Activated naive CD4-positive, alpha-beta T cell treated with anti-CD3 and anti-CD28 coated beads, Interleukin-2, amount 10 ng/mL, durations not matched to agents 7 days and 5 days (primary cell): ENCODE data around the gene PRR30.

Source experiments
- CTCF ChIA-PET: fragments of 350-600 bp; sonication (Branson Sonifier 250); formaldehyde crosslinking; loops from one replicate; lab custom pipeline; 2021; ENCODE audit warnings: antibody characterized with exemption; lab: Charles Lee
- DNase-seq: peaks from one replicate; pipeline ENCODE4 v3.0.0-alpha.2; 2020
- H3K27ac Mint-ChIP-seq: one replicate; pipeline ENCODE4 v1.8.0; 2021; ENCODE audit warnings: mild to moderate bottlenecking, moderate library complexity, mixed read lengths
- H3K27me3 Mint-ChIP-seq: one replicate; pipeline ENCODE4 v1.8.0; 2021; ENCODE audit warnings: mild to moderate bottlenecking, mixed read lengths
- H3K36me3 Mint-ChIP-seq: one replicate; pipeline ENCODE4 v1.8.0; 2021; ENCODE audit warnings: mixed read lengths
- H3K4me1 Mint-ChIP-seq: one replicate; pipeline ENCODE4 v1.8.0; 2021; ENCODE audit warnings: mixed read lengths
- H3K4me3 Mint-ChIP-seq: one replicate; pipeline ENCODE4 v1.8.0; 2021; ENCODE audit warnings: mild to moderate bottlenecking, moderate library complexity, mixed read lengths
- H3K9me3 Mint-ChIP-seq: one replicate; pipeline ENCODE4 v1.8.0; 2021; ENCODE audit warnings: mixed read lengths

Gene PRR30

DNA sequence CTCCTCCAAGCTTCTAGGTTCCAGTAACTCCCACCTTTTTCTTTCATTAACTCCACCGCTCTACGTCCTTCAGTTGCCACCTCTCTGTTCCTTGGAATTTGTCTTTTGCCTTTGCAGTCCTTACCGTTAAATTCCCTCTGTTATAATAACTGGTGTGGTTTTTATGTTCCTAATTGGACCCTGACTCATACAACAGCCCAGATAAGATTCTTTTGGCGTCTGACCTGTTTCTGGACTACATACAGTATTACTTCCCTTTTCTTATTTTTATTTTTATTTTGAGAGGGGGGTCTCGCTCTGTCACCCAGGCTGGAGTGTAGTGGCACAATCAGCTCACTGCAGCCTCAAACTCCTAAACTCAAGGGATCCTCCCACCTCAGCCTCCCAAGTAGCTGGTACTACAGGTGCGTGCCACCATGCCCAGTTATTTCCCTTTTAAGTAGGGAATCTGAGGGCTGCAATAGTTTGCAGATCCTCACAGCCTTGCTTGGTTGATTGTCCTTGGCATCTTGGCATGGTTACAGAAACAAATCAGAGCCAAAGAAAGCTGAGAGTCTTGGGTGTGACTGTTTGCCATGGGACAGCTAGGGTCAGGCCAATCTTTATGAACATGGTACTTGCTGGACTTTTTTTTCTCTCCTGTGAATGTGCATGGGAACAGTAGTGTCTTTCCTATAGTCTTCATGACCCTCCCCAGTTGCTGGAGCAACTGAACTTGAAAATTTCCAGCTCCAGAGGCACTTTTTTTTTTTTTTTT lies 31.5 kb upstream of the PRR30 start:
- Mint-ChIP-seq H3K9me3 (no peaks in the 10 kb centered on the region), H3K4me3 (no peak overlapping the region), H3K27me3 (peaks cover 35% of the 10 kb centered on the region), H3K4me1 (peaks cover 2% of the 10 kb centered on the region), H3K27ac (no peak overlapping the region), H3K36me3 (no peaks in the 10 kb centered on the region)
- DNase-seq: no peak
- CTCF ChIA-PET: interaction anchor here (0.7 to 2.0 kb wide), 12 partner anchors 8 to 567 kb away, joined by 3 to 10 read pairs (median 4); partner anchors contain the start of gene TCF23

- Mint-ChIP-seq H3K4me3 (no peak overlapping the region), H3K9me3 (no peaks in the 10 kb centered on the region), H3K4me1 (peaks cover 9% of the 10 kb centered on the region), H3K27ac (no peak overlapping the region), H3K27me3 (peaks cover 19% of the 10 kb centered on the region), H3K36me3 (no peaks in the 10 kb centered on the region)
- CTCF ChIA-PET: interaction anchor here (1.1 kb wide), 1 partner anchor 67 kb away, joined by 3 read pairs; no protein-coding TSS in a partner anchor
- DNase-seq: no peak
Measured at GRCh38 chr2:27164960-27165763, 26.0 kb upstream of the PRR30 start.

GRCh38 chr2:27162151-27163121 lies 23.2 kb upstream of the PRR30 start:
- Mint-ChIP-seq H3K9me3 (no peaks in the 10 kb centered on the region), H3K36me3 (no peaks in the 10 kb centered on the region), H3K4me1 (peaks cover 6% of the 10 kb centered on the region), H3K4me3 (no peak overlapping the region), H3K27me3 (peaks cover 25% of the 10 kb centered on the region), H3K27ac (no peak overlapping the region)
- no peak for DNase-seq
- CTCF ChIA-PET: interaction anchor here (0.6 kb wide), 1 partner anchor 304 kb away, joined by 3 read pairs; no protein-coding TSS in a partner anchor

DNA sequence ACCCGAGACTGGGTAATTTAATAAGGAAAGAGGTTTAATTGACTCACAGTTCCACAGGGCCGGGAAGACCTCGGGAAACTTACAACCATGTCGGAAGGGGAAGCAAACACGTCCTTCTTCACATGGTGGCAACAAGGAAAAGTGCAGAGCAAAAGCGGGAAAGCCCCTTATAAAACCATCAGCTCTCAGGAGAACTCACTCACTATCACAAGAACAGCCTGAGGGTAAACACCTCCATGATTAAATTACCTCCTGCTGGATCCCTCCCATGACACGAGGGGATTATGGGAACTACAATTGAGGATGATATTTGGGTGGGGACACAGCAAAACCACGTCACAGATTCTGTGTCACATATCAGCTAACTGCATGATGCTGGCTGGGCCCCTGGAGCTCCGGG lies 21.0 kb upstream of the PRR30 start:
- CTCF ChIA-PET: interaction anchor here (1.2 to 2.1 kb wide), 2 partner anchors 10 to 238 kb away, joined by 3 to 9 read pairs; no protein-coding TSS in a partner anchor
- no peak overlapping the region for H3K27ac Mint-ChIP-seq
- DNase-seq: no peak
- H3K36me3 Mint-ChIP-seq: no peaks in the 10 kb centered on the region
- H3K9me3 Mint-ChIP-seq: no peaks in the 10 kb centered on the region
- peaks cover 4% of the 10 kb centered on the region for H3K4me1 Mint-ChIP-seq
- H3K4me3 Mint-ChIP-seq: no peak overlapping the region
- H3K27me3 Mint-ChIP-seq: peaks cover 30% of the 10 kb centered on the region

DNA sequence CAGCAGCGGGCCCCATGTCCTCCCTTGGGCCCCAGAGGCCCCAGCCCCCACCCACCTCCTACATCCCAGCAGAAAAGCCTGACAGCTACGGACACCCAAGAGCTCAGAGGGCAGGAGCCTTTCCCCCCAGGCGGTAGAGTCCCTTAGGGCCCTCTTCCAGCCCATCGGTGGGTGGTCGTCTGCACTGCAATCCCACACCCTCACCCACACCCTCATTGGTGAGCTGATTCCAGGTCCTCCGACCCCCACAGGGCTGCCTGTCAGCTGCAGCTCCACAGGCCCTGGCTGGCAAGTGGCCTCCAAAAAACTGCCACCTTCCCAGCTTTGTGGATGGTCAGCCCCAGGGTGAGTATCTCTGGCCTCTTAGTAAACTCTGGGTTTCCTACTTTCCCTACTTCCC lies 20.1 kb upstream of the PRR30 start:
- H3K4me3 Mint-ChIP-seq: no peak overlapping the region
- no peak for DNase-seq
- H3K4me1 Mint-ChIP-seq: no peaks in the 10 kb centered on the region
- no peaks in the 10 kb centered on the region for H3K36me3 Mint-ChIP-seq
- CTCF ChIA-PET: interaction anchor here (0.6 to 2.1 kb wide), 2 partner anchors 11 to 236 kb away, joined by 3 to 9 read pairs; no protein-coding TSS in a partner anchor
- H3K27ac Mint-ChIP-seq: no peak overlapping the region
- peaks cover 32% of the 10 kb centered on the region for H3K27me3 Mint-ChIP-seq
- no peaks in the 10 kb centered on the region for H3K9me3 Mint-ChIP-seq

DNA sequence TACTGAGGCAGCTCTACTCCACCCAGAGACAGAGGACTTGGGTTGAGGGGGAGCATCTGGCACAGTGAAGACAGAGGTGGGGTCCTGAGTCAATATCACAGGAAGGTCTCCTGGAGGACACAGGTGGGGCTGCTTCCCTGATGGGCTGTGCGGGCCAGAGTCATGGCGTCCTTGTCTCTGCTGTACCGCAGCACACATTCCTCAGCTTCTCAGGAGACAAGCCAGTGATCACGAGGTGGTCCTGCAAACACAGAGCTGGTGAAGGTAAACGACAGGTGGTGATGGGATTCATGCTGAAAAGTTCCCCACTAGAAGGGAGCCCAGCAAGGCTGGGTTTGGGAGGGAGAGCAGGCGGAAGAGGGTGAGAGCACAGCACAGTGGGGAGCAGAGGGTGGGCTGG lies 19.3 kb upstream of the PRR30 start:
- Mint-ChIP-seq H3K4me1 (no peaks in the 10 kb centered on the region), H3K36me3 (no peaks in the 10 kb centered on the region), H3K9me3 (no peaks in the 10 kb centered on the region), H3K4me3 (no peak overlapping the region), H3K27ac (no peak overlapping the region), H3K27me3 (peaks cover 34% of the 10 kb centered on the region)
- CTCF ChIA-PET: interaction anchor here (1.2 to 2.1 kb wide), 2 partner anchors 12 to 13 kb away, joined by 4 to 9 read pairs; no protein-coding TSS in a partner anchor
- DNase-seq: no peak

DNA sequence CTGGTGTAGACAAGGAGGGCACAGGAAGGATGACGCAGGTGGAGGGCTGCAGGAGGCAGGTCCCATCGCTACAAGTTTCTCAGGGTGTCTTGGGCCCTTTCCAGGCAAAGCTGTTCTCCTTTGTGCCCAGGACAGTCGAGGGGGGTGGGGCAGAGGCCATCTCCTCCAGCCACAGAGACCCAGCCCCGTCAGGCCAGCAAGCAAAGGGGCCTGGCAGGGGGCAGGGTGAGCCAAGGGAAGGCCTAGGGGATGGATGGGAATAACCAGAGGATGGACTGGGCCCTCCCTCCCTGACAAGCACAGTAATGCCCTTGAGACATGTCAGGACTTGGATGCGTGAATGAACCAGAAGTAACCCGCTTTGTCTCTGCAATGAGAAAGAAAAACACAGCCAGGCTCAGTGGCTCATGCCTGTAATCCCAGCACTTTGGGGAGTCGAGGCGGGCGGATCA lies 15.9 kb upstream of the PRR30 start:
- CTCF ChIA-PET: interaction anchor here (1.2 kb wide), 1 partner anchor 14 kb away, joined by 4 read pairs; no protein-coding TSS in a partner anchor

GRCh38 chr2:27154488-27154887 lies 15.3 kb upstream of the PRR30 start:
- no peaks in the 10 kb centered on the region for H3K36me3 Mint-ChIP-seq
- H3K27me3 Mint-ChIP-seq: peaks cover 46% of the 10 kb centered on the region
- no peak overlapping the region for H3K4me3 Mint-ChIP-seq
- no peaks in the 10 kb centered on the region for H3K4me1 Mint-ChIP-seq
- CTCF ChIA-PET: interaction anchor here (1.2 kb wide), 1 partner anchor 15 kb away, joined by 4 read pairs; no protein-coding TSS in a partner anchor
- no peak overlapping the region for H3K27ac Mint-ChIP-seq
- DNase-seq: no peak
- H3K9me3 Mint-ChIP-seq: no peaks in the 10 kb centered on the region

More for the DNA sequence above, 15.9 kb upstream of the PRR30 start:
- no peaks in the 10 kb centered on the region for H3K36me3 Mint-ChIP-seq
- H3K27me3 Mint-ChIP-seq: peaks cover 42% of the 10 kb centered on the region
- no peak overlapping the region for H3K27ac Mint-ChIP-seq
- no peaks in the 10 kb centered on the region for H3K9me3 Mint-ChIP-seq
- H3K4me1 Mint-ChIP-seq: no peaks in the 10 kb centered on the region
- no peak overlapping the region for H3K4me3 Mint-ChIP-seq
- DNase-seq: no peak

- no peak for DNase-seq
Measured at GRCh38 chr2:27152796-27153464, 13.7 kb upstream of the PRR30 start.

DNA sequence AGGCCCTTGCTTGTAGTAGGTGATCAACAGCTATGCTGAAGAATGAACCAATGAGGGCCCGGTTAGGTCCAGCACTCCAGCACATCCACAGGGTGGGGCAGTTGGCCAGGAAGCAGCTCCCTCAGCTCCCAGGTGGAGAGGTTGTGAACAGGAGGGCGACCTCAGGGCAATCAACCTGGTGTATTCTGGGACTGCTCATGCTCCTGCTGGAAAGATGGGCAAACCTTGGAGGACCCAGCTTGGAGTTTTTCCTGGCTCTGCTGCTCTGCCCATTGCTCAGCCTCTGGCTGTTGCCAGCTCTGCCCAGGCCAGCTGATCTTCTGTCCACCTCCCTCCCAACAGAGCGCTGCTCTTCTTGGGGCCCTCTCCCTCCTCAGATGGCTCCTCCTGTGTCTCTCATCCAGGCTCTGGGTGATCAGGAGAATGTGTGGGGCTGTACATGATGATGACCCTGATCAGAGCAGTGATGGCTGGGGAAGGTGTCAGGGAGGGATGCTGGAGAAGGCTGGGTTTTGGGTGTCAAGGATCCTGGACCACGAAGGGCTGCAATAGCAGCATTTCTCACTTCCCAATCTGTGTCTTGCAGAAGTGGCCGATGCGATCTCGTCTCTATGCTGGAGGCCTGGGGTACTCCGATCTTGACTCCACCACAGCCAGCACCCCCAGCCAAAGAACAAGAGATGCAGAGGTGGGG lies 13.0 kb upstream of the PRR30 start:
- no peak for DNase-seq
- H3K4me1 Mint-ChIP-seq: no peaks in the 10 kb centered on the region
- H3K27me3 Mint-ChIP-seq: peaks cover 46% of the 10 kb centered on the region
- H3K27ac Mint-ChIP-seq: no peak overlapping the region
- CTCF ChIA-PET: no interaction called here
- H3K4me3 Mint-ChIP-seq: no peak overlapping the region
- H3K9me3 Mint-ChIP-seq: no peaks in the 10 kb centered on the region
- H3K36me3 Mint-ChIP-seq: no peaks in the 10 kb centered on the region

More at GRCh38 chr2:27152796-27153464, 13.7 kb upstream of the PRR30 start:
- Mint-ChIP-seq H3K27ac (no peak overlapping the region), H3K4me3 (no peak overlapping the region), H3K36me3 (no peaks in the 10 kb centered on the region), H3K27me3 (peaks cover 46% of the 10 kb centered on the region), H3K4me1 (no peaks in the 10 kb centered on the region), H3K9me3 (no peaks in the 10 kb centered on the region)
- CTCF ChIA-PET: no interaction called here

DNA sequence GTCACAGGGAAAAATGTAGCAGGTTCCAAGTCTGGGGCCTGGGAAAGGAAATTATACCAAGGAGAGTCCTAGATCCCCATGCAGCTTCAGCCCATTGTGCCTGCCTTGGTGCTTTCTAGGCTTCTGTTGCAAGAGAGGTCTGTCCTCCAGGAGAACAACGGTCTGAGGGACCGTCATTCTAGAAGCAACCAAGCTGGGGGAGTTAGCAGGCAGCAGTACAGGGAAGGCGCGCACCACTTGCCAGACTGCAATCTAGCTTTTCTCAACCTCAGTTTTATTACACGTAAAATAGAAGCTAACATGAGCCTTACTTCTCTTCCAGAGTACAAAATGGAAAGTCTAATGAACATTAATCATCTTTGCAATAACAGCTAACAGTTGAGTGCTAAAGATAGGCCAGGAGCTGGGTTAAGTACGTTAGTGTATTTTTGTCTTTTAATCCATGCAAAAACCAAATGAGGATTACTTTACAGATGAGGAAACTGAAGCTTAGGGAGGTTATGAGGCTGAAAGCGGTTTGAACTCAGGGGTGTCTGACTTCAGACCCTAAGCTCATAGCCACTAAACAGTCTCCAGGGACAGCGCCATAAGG lies 11.5 kb upstream of the PRR30 start:
- CTCF ChIA-PET: no interaction called here

More for the DNA sequence above, 11.5 kb upstream of the PRR30 start:
- DNase-seq: no peak
- H3K4me3 Mint-ChIP-seq: no peak overlapping the region
- H3K4me1 Mint-ChIP-seq: no peaks in the 10 kb centered on the region
- no peak overlapping the region for H3K27ac Mint-ChIP-seq
- no peaks in the 10 kb centered on the region for H3K36me3 Mint-ChIP-seq
- peaks cover 52% of the 10 kb centered on the region for H3K27me3 Mint-ChIP-seq
- H3K9me3 Mint-ChIP-seq: no peaks in the 10 kb centered on the region
